Suppressor macrophage (primary cell): ENCODE data around the gene CNTN5.

Experiments used
- DNase-seq, 4 experiments: peaks; one replicate each; pipeline ENCODE4 v3.0.0-alpha.2; 2020 to 2022

The CNTN5 gene

GRCh38 chr11:100105982-100106358 lies 1085.2 kb downstream of the CNTN5 start:
- DNase-seq, result no peak

GRCh38 chr11:100119176-100119575 lies 1098.4 kb downstream of the CNTN5 start:
- no peak for DNase-seq

GRCh38 chr11:100133114-100133513 lies 1112.4 kb downstream of the CNTN5 start:
- DNase-seq, result no peak

- DNase-seq, result no peak
These were observed 1120.5 kb downstream of the CNTN5 start for GRCh38 chr11:100141201-100141600.

GRCh38 chr11:100151944-100152343 lies 1131.2 kb downstream of the CNTN5 start:
- DNase-seq, result no peak

- no peak for DNase-seq
These were observed 1132.0 kb downstream of the CNTN5 start for GRCh38 chr11:100152766-100153165.

- DNase-seq, result no peak
These were observed 1142.7 kb downstream of the CNTN5 start for GRCh38 chr11:100163471-100163870.

- DNase-seq, result no peak
These were observed 1154.1 kb downstream of the CNTN5 start for GRCh38 chr11:100174881-100175280.

- no peak for DNase-seq
These were observed 1155.7 kb downstream of the CNTN5 start for GRCh38 chr11:100176456-100176855.

- DNase-seq, result no peak
These were observed 1156.9 kb downstream of the CNTN5 start for GRCh38 chr11:100177651-100178050.

GRCh38 chr11:100182350-100182749 lies 1161.6 kb downstream of the CNTN5 start:
- DNase-seq, result no peak

GRCh38 chr11:100182927-100183326 lies 1162.2 kb downstream of the CNTN5 start:
- no peak for DNase-seq

- no peak for DNase-seq
These were observed 1164.8 kb downstream of the CNTN5 start for GRCh38 chr11:100185588-100185987.

GRCh38 chr11:100188137-100188783 lies 1167.5 kb downstream of the CNTN5 start:
- DNase-seq, result no peak

- DNase-seq, result no peak
These were observed 1169.6 kb downstream of the CNTN5 start for GRCh38 chr11:100190395-100190794.

GRCh38 chr11:100192181-100192580 lies 1171.4 kb downstream of the CNTN5 start:
- no peak for DNase-seq

- DNase-seq, result no peak
These were observed 1183.0 kb downstream of the CNTN5 start for GRCh38 chr11:100203789-100204188.

- no peak for DNase-seq
These were observed 1185.2 kb downstream of the CNTN5 start for GRCh38 chr11:100205926-100206325.

- no peak for DNase-seq
These were observed 1187.5 kb downstream of the CNTN5 start for GRCh38 chr11:100208207-100208606.

GRCh38 chr11:100214791-100215190 lies 1194.0 kb downstream of the CNTN5 start:
- no peak for DNase-seq

GRCh38 chr11:100220801-100221200 lies 1200.1 kb downstream of the CNTN5 start:
- no peak for DNase-seq

GRCh38 chr11:100221791-100222190 lies 1201.0 kb downstream of the CNTN5 start:
- DNase-seq, result no peak

- DNase-seq, result no peak
These were observed 1203.8 kb downstream of the CNTN5 start for GRCh38 chr11:100224541-100225034.

GRCh38 chr11:100229086-100229485 lies 1208.3 kb downstream of the CNTN5 start:
- DNase-seq, result no peak

GRCh38 chr11:100232006-100232405 lies 1211.3 kb downstream of the CNTN5 start:
- no peak for DNase-seq
